NK-92 treated with Interleukin-12 subunit alpha and Interleukin-12 subunit beta, amount 100 ng/mL, for 24 hours (cell line): ENCODE measurements around the gene MRPL20.
"Not testable (repeated sequence)": the region's sequence is repeated elsewhere in the genome, so short reads cannot be mapped to it uniquely, and the experiment has no call there.

Experiments used
- DNase-seq: peaks from one replicate; lab custom pipeline; 2025; lab: John Stamatoyannopoulos, UW

Gene MRPL20

GRCh38 chr1:1437033-1437903 is 30.2 kb upstream of the MRPL20 start:
- DNase-seq: no peak

DNA sequence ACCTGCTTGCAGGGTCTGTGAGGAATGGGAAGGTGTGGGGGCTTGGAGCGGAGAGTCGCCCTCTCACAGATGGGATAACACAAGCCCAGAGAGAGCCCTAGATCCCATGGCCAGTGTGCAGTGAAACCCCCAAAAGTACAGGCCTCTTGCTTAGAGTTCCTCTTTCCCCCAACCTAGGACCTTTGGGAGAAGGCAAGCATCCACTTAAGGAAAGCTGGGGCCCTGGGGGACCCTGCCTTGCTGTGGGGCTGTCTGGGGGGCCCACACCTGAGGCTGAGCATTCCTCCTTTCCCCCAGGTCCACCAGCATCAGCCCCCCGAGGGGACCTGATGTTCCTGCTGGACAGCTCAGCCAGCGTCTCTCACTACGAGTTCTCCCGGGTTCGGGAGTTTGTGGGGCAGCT is 29.5 kb upstream of the MRPL20 start:
- DNase-seq: no peak

DNA sequence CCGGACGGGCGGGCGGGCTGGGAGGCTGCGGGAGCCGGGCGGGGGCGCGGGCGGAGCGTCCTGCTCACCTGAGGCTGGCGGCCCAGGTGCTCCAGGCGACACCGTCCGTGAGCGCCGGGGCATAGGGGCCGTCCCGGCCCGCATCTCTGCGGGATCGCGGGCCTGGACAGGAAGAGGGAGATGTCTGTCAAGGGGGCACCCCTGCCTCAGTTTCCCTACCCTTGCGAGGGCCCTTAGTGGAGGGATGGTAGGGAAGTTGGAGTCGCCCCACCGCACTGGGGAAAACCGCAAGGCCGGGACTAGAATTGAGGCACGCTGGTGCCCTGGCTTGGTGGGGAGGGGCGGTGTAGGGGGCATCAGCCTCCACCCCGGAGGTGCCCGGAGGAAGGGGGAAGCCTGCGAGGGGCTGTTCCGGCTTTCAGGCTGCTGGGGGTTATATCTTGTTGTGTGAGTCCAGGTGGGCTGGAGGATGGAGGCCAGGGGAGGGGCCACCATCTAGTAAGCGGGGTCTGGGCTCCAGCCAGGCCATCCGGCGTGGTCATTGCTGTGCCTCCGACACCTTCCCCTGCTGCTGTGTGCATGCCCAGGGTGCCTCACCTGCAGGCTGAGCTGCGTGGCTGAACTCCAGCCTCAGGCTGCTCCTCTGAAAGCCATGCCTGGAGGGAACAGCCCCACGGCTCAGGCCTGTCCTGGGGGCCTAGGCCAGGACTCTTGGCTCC is 29.0 kb upstream of the MRPL20 start:
- no peak for DNase-seq

- no peak for DNase-seq
Observed at GRCh38 chr1:1435106-1435903, 28.2 kb upstream of the MRPL20 start, which contains the start of gene VWA1. VWA1 (plus strand) TSS chr1:1435690; CDS start chr1:1435749, 59 bp downstream.

GRCh38 chr1:1434824-1435105 is 27.7 kb upstream of the MRPL20 start:
- no peak for DNase-seq

DNA sequence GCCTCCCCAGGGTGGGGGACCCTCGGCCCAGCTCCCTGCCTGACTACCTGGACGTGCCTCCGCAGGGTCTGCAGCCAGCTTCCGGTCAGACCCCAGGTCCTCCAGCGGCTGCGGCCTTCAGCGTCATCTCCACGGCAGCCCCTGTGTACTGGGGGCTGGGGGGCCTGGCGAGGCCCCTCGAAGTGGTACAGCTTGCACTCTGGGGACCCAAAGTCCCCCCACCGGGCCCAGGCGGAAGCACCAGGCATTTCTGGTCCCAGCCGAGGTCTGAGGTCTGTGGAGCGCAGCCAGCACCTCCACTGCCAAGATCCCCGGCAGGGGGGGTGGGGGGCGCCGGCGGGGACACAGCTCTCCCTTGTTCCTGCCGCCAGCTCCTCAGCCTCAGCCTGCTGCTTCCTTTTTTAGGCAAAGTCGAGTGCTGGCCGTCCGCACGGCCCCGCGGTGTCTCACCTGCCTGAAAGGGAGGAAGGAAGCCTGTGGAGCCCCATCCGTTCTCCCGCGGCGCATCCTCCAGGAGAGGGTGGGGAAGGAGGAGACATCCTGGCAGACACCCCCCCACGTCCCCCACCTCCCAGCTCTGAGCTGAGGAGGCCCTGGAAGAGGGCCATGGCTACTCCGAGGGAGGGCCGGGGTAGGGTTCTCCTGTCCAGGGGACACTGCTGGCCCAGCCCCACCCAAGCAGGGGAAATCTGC is 27.2 kb upstream of the MRPL20 start:
- DNase-seq: no peak

- DNase-seq: no peak
Observed at GRCh38 chr1:1433804-1434130, 26.7 kb upstream of the MRPL20 start.

DNA sequence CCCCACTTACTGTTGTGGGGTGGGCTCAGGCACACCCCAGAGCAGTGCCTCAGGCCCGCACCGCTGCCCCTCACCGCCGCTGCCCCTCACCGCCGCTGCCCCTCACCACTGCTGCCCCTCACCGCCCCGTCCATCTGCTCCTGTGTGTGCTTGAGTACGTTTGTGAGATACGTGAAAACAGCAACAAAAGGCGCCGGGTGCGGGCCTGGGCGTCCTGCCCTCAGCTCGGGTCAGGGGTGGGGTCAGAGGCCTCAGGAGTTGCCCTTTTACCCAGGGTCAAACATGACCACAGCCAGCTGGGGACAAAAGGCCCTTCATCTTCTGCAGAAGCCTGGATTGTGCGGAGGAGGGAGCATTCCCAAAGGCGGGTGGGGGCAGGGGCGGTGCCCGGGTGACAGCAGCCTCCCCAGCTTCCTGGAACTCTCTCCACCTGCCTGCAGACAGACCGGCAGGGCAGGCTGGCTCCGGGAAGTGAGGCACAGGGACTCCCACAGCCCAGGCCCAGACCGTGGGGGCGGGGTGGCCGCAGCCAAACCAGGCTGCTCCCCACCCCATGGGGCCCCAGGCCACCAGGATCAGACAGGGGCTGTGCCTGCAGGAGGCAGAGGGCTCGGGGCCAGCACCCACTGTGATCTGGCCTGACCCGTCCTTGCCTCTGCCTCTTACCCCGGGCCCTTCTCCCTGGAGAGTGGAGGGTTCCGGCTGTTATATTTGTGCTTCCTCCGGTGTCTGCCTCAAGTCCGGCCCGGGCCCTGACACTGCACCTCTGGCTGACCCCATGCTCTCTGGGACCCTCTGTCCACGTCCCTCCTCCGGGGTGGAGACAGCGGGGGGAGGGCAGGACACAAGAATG is 26.1 kb upstream of the MRPL20 start:
- DNase-seq: no peak

DNA sequence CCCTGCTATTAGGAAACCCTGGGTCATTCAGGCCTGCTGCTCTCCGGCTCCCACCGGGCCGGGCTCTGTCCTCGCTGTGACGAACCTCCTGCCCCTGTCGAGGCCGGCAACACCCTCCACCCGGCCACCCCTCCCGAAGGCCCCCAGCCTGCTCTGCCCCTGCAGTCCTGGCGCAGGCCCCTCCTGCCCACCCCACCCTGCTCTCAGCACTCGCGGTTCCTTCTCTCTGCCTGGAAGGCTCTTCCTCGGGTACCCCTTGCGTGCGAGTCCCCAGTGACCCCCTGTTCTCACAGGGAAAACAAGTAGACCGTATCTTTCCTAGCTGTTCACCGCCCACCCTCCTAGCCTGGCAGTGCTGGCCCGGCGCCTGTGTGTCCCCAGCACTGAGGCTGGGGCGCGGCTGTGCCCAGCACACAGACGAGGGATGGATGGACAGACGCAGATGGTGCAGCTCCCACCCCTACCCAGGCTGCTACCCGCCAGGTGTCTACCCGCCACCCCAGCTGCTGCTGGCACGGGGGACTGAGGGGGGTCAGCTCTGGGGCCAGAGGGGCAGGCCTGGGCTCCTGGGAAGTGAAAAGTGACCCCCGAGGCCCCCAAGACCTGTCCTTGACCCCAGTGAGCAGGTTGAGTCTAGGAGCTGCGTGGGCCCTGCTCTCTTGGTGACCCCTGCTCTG is 25.3 kb upstream of the MRPL20 start:
- DNase-seq: no peak

DNA sequence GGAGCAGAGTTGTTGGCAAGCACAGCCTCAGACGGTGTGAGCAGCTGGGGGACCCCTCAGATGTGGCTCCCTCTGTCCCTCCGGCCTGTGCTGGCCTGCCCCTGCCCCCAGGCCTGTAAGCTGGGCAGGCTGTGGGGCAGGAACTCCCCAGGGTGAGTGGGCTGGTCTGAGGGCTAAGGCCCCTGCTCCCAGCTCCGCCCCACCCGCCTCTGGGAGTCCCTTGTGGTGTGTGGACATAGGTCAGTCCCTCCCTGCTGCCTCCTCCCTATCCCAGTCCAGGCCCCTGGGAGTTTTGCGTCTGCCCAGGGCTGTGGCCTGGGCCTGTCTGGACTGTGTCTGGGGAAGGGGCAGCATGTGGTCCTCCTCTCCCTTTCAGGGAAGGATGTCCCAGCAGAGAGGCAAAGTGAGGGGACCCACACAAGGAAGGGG is 24.8 kb upstream of the MRPL20 start:
- DNase-seq: no peak

GRCh38 chr1:1430992-1431844 is 24.1 kb upstream of the MRPL20 start:
- no peak for DNase-seq

GRCh38 chr1:1430114-1430982 is 23.3 kb upstream of the MRPL20 start:
- no peak for DNase-seq

GRCh38 chr1:1429671-1430073 is 22.6 kb upstream of the MRPL20 start:
- DNase-seq: no peak

DNA sequence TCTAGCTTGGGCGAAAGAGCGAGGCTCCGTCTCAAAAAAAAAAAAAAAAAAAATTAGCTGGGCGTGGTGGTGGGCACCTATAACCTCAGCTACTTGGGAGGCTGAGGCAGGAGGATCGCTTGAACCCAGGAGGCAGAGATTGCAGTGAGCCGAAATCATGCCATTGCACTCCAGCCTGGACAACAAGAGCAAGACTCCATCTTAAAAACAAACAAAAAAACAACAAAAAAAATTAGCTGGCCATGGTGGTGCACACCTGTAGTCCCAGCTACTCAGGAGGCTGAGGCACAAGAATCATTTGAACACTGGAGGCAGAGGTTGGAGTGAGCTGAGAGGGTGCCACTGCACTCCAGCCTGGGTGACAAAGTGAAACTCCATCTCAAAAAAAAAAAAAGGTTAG is 21.9 kb upstream of the MRPL20 start:
- not testable (repeated sequence) for DNase-seq

DNA sequence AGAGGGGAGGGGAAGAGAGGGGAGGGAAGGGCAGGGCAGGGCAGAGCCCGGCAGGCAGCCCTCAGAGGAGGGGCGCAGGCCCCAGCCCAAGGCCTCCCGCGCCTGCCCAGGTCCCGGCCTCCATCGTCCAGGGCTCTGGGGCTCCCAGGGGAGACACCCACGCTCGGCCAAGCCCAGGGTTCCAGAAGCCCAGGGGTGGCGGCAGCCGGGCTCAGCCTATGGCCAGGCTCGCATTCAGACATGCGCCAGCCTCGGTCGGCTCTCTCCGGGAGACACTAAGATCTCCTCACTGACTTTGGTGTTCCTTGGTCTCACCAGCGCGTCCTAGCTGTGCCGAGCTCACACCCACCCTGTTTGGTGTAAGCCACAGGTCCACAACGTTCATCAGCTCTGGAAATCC is 21.1 kb upstream of the MRPL20 start:
- no peak for DNase-seq

DNA sequence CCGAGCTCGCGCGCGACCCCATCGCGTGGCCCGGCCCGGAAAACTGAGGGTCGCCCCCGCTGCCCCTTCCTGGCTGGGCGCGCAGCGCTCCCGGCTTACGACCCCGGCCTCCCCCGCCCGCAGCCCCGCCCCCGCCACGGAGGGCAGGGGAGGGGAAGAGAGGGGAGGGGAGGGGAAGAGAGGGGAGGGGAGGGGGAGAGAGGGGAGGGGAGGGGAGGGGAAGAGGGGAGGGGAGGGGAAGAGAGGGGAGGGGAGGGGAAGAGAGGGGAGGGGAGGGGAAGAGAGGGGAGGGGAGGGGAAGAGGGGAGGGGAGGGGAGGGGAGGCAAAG is 20.7 kb upstream of the MRPL20 start:
- no peak for DNase-seq

DNA sequence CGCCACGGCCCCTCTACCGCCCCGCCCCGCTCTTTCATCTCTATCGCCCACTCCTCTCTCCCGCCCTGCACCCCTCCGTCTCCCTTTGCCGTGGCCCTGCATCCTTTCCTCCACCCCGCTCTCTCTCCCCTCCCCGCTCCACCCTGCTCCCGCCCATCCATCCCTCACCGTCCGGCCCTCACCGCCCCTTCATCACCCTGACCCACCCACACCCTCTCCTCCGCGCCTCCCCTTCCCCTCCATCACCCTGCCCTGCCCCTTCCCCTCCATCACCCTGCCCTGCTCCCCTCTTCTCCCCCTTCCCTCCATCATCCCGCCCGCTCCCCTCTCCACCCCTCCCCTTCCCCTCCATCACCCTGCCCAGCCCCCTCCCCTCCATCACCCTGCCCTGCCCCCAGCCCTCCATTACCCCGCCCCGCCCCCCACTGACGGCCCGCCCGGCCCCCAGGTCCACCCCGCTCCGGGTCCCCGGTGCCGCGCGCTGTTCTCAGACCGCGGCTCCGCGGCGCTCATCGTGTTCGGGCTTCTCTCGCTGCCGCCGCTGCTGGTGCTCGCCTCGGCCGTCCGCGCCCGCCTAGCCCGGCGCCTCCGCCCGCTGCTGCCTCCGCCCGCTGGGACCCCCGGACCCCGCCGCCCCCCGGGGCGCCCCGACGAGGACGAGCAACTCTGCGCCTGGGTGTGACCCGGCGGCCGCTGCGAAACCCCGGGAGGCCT is 20.2 kb upstream of the MRPL20 start:
- DNase-seq: no peak

- no peak for DNase-seq
Observed at GRCh38 chr1:1426496-1427105, 19.5 kb upstream of the MRPL20 start.
